Measurements from ENCODE around the gene WDR11. TPM values are rescaled to one million over a fixed set of nuclear protein-coding genes. Genes with fewer than 3 reads are reported as not detected.

Gene WDR11
- total and polyA plus RNA-seq, 9 of the 15 experiments (the other 6 are each of a cell fraction or from before 2014, with no cell fraction given), result 12.4 to 50.7 (median 23.6) TPM

DNA sequence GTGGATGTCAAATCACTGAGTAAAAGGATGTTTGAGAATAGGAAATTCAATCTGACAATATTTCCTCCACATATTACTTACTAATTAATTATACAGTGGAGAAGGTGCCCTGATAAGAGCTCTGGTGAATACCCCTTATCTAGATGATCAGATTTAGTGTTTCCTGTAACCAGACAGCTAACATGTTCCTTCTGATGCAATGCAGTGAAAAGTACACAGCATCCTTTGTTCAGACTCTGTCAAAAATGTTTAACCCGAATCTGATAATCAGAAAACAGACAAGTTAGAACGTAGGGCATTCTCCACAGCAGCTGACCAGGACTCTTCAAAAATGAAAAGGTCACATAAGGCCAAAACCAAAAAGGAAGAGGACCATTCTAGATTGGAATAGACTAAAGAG is 46.2 kb downstream of the WDR11 start (continued):
- TF ChIP-seq ZNF584 (CRISPR knock-in tag; IDR thresholded peaks at IDR 0.05; ENCODE audit: low read depth), result 0 out of 2 replicates have a peak, but pooled peaks have one; percentile 40
- TF ChIP-seq CEBPB (tag; IDR thresholded peaks at IDR 0.05), result no peak
- TF ChIP-seq, protein P1, sequence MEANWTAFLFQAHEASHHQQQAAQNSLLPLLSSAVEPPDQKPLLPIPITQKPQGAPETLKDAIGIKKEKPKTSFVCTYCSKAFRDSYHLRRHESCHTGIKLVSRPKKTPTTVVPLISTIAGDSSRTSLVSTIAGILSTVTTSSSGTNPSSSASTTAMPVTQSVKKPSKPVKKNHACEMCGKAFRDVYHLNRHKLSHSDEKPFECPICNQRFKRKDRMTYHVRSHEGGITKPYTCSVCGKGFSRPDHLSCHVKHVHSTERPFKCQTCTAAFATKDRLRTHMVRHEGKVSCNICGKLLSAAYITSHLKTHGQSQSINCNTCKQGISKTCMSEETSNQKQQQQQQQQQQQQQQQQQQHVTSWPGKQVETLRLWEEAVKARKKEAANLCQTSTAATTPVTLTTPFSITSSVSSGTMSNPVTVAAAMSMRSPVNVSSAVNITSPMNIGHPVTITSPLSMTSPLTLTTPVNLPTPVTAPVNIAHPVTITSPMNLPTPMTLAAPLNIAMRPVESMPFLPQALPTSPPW (CRISPR knock-in tag; IDR thresholded peaks at IDR 0.05), result no peak
- TF ChIP-seq SP2 (IDR thresholded peaks at IDR 0.05; ENCODE audit: extremely low read depth, low read depth, low read length, poor library complexity, severe bottlenecking), result no peak
- no peak for TF ChIP-seq SNIP1 (IDR thresholded peaks at IDR 0.05; ENCODE audit: low read depth)
- TF ChIP-seq ZNF668 (CRISPR knock-in tag; IDR thresholded peaks at IDR 0.05), result no peak
- no peak for TF ChIP-seq PHB (CRISPR knock-in tag; IDR thresholded peaks at IDR 0.05)
- no peak for TF ChIP-seq ZNF707 (CRISPR knock-in tag; conservative IDR thresholded peaks at IDR 0.05)
- no peak for TF ChIP-seq ZNF184 (CRISPR knock-in tag; IDR thresholded peaks at IDR 0.05)
- no peak for TF ChIP-seq SRSF9 (IDR thresholded peaks at IDR 0.05; ENCODE audit: borderline replicate concordance, low read depth, low read length)
- TF ChIP-seq, protein P2, sequence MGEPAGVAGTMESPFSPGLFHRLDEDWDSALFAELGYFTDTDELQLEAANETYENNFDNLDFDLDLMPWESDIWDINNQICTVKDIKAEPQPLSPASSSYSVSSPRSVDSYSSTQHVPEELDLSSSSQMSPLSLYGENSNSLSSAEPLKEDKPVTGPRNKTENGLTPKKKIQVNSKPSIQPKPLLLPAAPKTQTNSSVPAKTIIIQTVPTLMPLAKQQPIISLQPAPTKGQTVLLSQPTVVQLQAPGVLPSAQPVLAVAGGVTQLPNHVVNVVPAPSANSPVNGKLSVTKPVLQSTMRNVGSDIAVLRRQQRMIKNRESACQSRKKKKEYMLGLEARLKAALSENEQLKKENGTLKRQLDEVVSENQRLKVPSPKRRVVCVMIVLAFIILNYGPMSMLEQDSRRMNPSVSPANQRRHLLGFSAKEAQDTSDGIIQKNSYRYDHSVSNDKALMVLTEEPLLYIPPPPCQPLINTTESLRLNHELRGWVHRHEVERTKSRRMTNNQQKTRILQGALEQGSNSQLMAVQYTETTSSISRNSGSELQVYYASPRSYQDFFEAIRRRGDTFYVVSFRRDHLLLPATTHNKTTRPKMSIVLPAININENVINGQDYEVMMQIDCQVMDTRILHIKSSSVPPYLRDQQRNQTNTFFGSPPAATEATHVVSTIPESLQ (CRISPR knock-in tag; IDR thresholded peaks at IDR 0.05), result no peak
- no peak for TF ChIP-seq RBM39 (optimal IDR thresholded peaks at IDR 0.05; ENCODE audit: low read depth, low read length)
- TF ChIP-seq ZSCAN29 (IDR thresholded peaks at IDR 0.05), result no peak
- peak; percentile 55; the same call in 1 of the 2 replicates for TF ChIP-seq ETV1 (tag; conservative IDR thresholded peaks at IDR 0.05; ENCODE audit: low read depth)
- no peak for TF ChIP-seq BCL6 (CRISPR knock-in tag; IDR thresholded peaks at IDR 0.05)
- no peak for TF ChIP-seq STAT5A (IDR thresholded peaks at IDR 0.05; ENCODE audit: borderline replicate concordance, low read length)
- no peak for TF ChIP-seq ZNF354B (CRISPR knock-in tag; IDR thresholded peaks at IDR 0.05)
- TF ChIP-seq, protein P3, sequence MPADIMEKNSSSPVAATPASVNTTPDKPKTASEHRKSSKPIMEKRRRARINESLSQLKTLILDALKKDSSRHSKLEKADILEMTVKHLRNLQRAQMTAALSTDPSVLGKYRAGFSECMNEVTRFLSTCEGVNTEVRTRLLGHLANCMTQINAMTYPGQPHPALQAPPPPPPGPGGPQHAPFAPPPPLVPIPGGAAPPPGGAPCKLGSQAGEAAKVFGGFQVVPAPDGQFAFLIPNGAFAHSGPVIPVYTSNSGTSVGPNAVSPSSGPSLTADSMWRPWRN (IDR thresholded peaks at IDR 0.05; ENCODE audit: low read depth), result no peak
- no peak for TF ChIP-seq KDM2B (CRISPR knock-in tag; IDR thresholded peaks at IDR 0.05)
- TF ChIP-seq CTBP1 (IDR thresholded peaks at IDR 0.05; ENCODE audit: borderline replicate concordance), result peak; percentile 31; the same call in 1 of the 2 replicates
- 0 out of 2 replicates have a peak, but pooled peaks have one; percentile 36 for TF ChIP-seq FOXJ2 (tag; IDR thresholded peaks at IDR 0.05)
- TF ChIP-seq CXXC5 (CRISPR knock-in tag; IDR thresholded peaks at IDR 0.05), result 0 out of 2 replicates have a peak, but pooled peaks have one; percentile 29
- TF ChIP-seq, protein P4, sequence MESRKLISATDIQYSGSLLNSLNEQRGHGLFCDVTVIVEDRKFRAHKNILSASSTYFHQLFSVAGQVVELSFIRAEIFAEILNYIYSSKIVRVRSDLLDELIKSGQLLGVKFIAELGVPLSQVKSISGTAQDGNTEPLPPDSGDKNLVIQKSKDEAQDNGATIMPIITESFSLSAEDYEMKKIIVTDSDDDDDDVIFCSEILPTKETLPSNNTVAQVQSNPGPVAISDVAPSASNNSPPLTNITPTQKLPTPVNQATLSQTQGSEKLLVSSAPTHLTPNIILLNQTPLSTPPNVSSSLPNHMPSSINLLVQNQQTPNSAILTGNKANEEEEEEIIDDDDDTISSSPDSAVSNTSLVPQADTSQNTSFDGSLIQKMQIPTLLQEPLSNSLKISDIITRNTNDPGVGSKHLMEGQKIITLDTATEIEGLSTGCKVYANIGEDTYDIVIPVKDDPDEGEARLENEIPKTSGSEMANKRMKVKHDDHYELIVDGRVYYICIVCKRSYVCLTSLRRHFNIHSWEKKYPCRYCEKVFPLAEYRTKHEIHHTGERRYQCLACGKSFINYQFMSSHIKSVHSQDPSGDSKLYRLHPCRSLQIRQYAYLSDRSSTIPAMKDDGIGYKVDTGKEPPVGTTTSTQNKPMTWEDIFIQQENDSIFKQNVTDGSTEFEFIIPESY (CRISPR knock-in tag; IDR thresholded peaks at IDR 0.05), result no peak
- TF ChIP-seq, protein P5, sequence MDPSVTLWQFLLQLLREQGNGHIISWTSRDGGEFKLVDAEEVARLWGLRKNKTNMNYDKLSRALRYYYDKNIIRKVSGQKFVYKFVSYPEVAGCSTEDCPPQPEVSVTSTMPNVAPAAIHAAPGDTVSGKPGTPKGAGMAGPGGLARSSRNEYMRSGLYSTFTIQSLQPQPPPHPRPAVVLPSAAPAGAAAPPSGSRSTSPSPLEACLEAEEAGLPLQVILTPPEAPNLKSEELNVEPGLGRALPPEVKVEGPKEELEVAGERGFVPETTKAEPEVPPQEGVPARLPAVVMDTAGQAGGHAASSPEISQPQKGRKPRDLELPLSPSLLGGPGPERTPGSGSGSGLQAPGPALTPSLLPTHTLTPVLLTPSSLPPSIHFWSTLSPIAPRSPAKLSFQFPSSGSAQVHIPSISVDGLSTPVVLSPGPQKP (CRISPR knock-in tag; IDR thresholded peaks at IDR 0.05), result no peak
- TF ChIP-seq L3MBTL2 (IDR thresholded peaks at IDR 0.05), result no peak

Measured in K562 (cell line).